ENCODE results near the gene TBC1D5.
"Not testable (repeated sequence)": the region's sequence is repeated elsewhere in the genome, so short reads cannot be mapped to it uniquely, and the experiment has no call there.

Gene TBC1D5

GRCh38 chr3:17645074-17645698 lies 97.2 kb downstream of the TBC1D5 start:
- peak; percentile 32 for DNase-seq (ENCODE audit: low spot score)

- DNase-seq (ENCODE audit: low spot score), result no peak
These were observed 98.7 kb downstream of the TBC1D5 start for GRCh38 chr3:17643691-17644090.

- DNase-seq (ENCODE audit: low spot score), result no peak
These were observed 100.0 kb downstream of the TBC1D5 start for GRCh38 chr3:17642474-17642873.

- no peak for DNase-seq (ENCODE audit: low spot score)
These were observed 102.0 kb downstream of the TBC1D5 start for GRCh38 chr3:17640466-17640865.

GRCh38 chr3:17639765-17640164 lies 102.7 kb downstream of the TBC1D5 start:
- DNase-seq (ENCODE audit: low spot score), result no peak

GRCh38 chr3:17639257-17639656 lies 103.2 kb downstream of the TBC1D5 start:
- DNase-seq (ENCODE audit: low spot score), result no peak

GRCh38 chr3:17638356-17638755 lies 104.1 kb downstream of the TBC1D5 start:
- DNase-seq (ENCODE audit: low spot score), result no peak

GRCh38 chr3:17635675-17636074 lies 106.8 kb downstream of the TBC1D5 start:
- not testable (repeated sequence) for DNase-seq (ENCODE audit: low spot score)

- no peak for DNase-seq (ENCODE audit: low spot score)
These were observed 107.5 kb downstream of the TBC1D5 start for GRCh38 chr3:17634964-17635363.

- no peak for DNase-seq (ENCODE audit: low spot score)
These were observed 108.2 kb downstream of the TBC1D5 start for GRCh38 chr3:17634201-17634600.

- DNase-seq (ENCODE audit: low spot score), result peak; percentile 4
These were observed 109.9 kb downstream of the TBC1D5 start for GRCh38 chr3:17632401-17633100.

- no peak for DNase-seq (ENCODE audit: low spot score)
These were observed 110.8 kb downstream of the TBC1D5 start for GRCh38 chr3:17631609-17632008.

- DNase-seq (ENCODE audit: low spot score), result no peak
These were observed 113.0 kb downstream of the TBC1D5 start for GRCh38 chr3:17629400-17629799.

- DNase-seq (ENCODE audit: low spot score), result no peak
These were observed 116.0 kb downstream of the TBC1D5 start for GRCh38 chr3:17626395-17626794.

- DNase-seq (ENCODE audit: low spot score), result no peak
These were observed 117.3 kb downstream of the TBC1D5 start for GRCh38 chr3:17625133-17625532.

GRCh38 chr3:17623464-17623863 lies 119.0 kb downstream of the TBC1D5 start:
- DNase-seq (ENCODE audit: low spot score), result no peak

- no peak for DNase-seq (ENCODE audit: low spot score)
These were observed 122.5 kb downstream of the TBC1D5 start for GRCh38 chr3:17619968-17620367.

- DNase-seq (ENCODE audit: low spot score), result not testable (repeated sequence)
These were observed 129.4 kb downstream of the TBC1D5 start for GRCh38 chr3:17613017-17613416.

- no peak for DNase-seq (ENCODE audit: low spot score)
These were observed 134.5 kb downstream of the TBC1D5 start for GRCh38 chr3:17607905-17608304.

GRCh38 chr3:17605934-17606333 lies 136.5 kb downstream of the TBC1D5 start:
- DNase-seq (ENCODE audit: low spot score), result no peak

- DNase-seq (ENCODE audit: low spot score), result no peak
These were observed 137.4 kb downstream of the TBC1D5 start for GRCh38 chr3:17605032-17605431.

- no peak for DNase-seq (ENCODE audit: low spot score)
These were observed 140.3 kb downstream of the TBC1D5 start for GRCh38 chr3:17602126-17602525.

- no peak for DNase-seq (ENCODE audit: low spot score)
These were observed 149.5 kb downstream of the TBC1D5 start for GRCh38 chr3:17592956-17593355.

GRCh38 chr3:17590465-17590864 lies 152.0 kb downstream of the TBC1D5 start:
- no peak for DNase-seq (ENCODE audit: low spot score)

Data from CD4-positive, alpha-beta T cell treated with Interleukin-2 at 100 ng/mL for 4 hours (primary cell).